CD4-positive, alpha-beta T cell (primary cell): ENCODE data around the gene HLA-DRB1. TPM values are rescaled to one million over a fixed set of nuclear protein-coding genes. Genes with fewer than 3 reads are reported as not detected.

Experiments
- ATAC-seq: fragments of 200-7000 bp; cut with Tn5 transposase; one replicate; pipeline ENCODE4 v1.10.0; 2022; ENCODE audit warnings: mild to moderate bottlenecking; ENCODE audit not compliant: poor library complexity
- CTCF ChIA-PET: fragments of 350-600 bp; sonication (Branson Sonifier 250); formaldehyde crosslinking; loops from one replicate; lab custom pipeline; 2021; ENCODE audit warnings: antibody characterized with exemption, inconsistent platforms; lab: Charles Lee
- POLR2A ChIA-PET: fragments of 350-600 bp; sonication (Branson Sonifier 250); formaldehyde crosslinking; loops from one replicate; lab custom pipeline; 2021; ENCODE audit warnings: antibody characterized with exemption, inconsistent platforms; lab: Charles Lee
- DNase-seq, 14 experiments: peaks; one replicate each; pipeline ENCODE4 v3.0.0-alpha.2; 2013 to 2020; ENCODE audit warnings: mixed read lengths in 2 of 14
- H3K27ac ChIP-seq, 2 donors: one replicate each; pipeline versions ENCODE4 v1.5.1 to v1.7.0; 2013; ENCODE audit warnings: low read length in 2 of 2, low read depth in 1 of 2, mild to moderate bottlenecking in 1 of 2
- H3K27me3 ChIP-seq, 2 experiments: 1 replicate in 1 of 2; 2 replicates in 1 of 2; pipeline versions ENCODE4 v1.6.1 to v1.7.0; 2013; ENCODE audit warnings: low read length in 2 of 2, control low read depth in 1 of 2, mild to moderate bottlenecking in 1 of 2, moderate library complexity in 1 of 2; ENCODE audit not compliant: insufficient read depth in 2 of 2, control insufficient read depth in 1 of 2
- H3K36me3 ChIP-seq: one replicate; pipeline ENCODE4 v1.6.1; 2013; ENCODE audit warnings: low read length, control low read depth; ENCODE audit not compliant: insufficient read depth
- H3K4me1 ChIP-seq: one replicate; pipeline ENCODE4 v1.6.1; 2013; ENCODE audit warnings: low read length, control low read depth; ENCODE audit not compliant: insufficient read depth
- H3K4me3 ChIP-seq: one replicate; pipeline ENCODE4 v1.5.1; 2013; ENCODE audit warnings: mild to moderate bottlenecking, low read length, moderate library complexity
- H3K9me3 ChIP-seq, 2 experiments: 1 replicate in 1 of 2; 2 replicates in 1 of 2; pipeline versions ENCODE4 v1.6.1 to v1.7.0; 2013; ENCODE audit warnings: low read length in 2 of 2, mild to moderate bottlenecking in 2 of 2, control low read depth in 1 of 2, moderate library complexity in 1 of 2; ENCODE audit not compliant: control insufficient read depth in 1 of 2, insufficient read depth in 1 of 2
- H3K27ac Mint-ChIP-seq: one replicate; pipeline ENCODE4 v1.8.0; 2020; ENCODE audit warnings: mixed read lengths
- H3K27me3 Mint-ChIP-seq: one replicate; pipeline ENCODE4 v1.8.0; 2021; ENCODE audit warnings: mixed read lengths
- H3K36me3 Mint-ChIP-seq: one replicate; pipeline ENCODE4 v1.8.0; 2021; ENCODE audit warnings: low read depth, mixed read lengths
- H3K4me1 Mint-ChIP-seq: one replicate; pipeline ENCODE4 v1.8.0; 2021; ENCODE audit warnings: low read depth, mixed read lengths
- H3K4me3 Mint-ChIP-seq: one replicate; pipeline ENCODE4 v1.8.0; 2020; ENCODE audit warnings: mild to moderate bottlenecking, mixed read lengths
- H3K9me3 Mint-ChIP-seq: one replicate; pipeline ENCODE4 v1.8.0; 2020; ENCODE audit warnings: mixed read lengths
- intact Hi-C, 2 experiments: fragments of 100-400 bp; cut with DNase I in 1 of 2; cut with micrococcal nuclease in 1 of 2; formaldehyde crosslinking; loops; one replicate each; pipeline versions ENCODE4 v1.15.1 to v1.9.0; 2023 to 2025; cut with DNase I, micrococcal nuclease
- total RNA-seq, 174 experiments: library from RNA in 2 of 174; stranded (reverse) in 2 of 174; gene quantifications; one replicate each; pipeline ENCODE4 v1.2.3 and lab custom pipeline; 2021 to 2026
- TF ChIP-seq, protein P1 (sequence below): fragments of 200-600 bp; IDR thresholded peaks from one replicate; pipeline ENCODE4 v1.8.0; 2022; ENCODE audit warnings: antibody characterized with exemption, mild to moderate bottlenecking

Gene HLA-DRB1
- total RNA-seq, 2 experiments from 2014 or later: 31.3 to 33.6 TPM

DNA sequence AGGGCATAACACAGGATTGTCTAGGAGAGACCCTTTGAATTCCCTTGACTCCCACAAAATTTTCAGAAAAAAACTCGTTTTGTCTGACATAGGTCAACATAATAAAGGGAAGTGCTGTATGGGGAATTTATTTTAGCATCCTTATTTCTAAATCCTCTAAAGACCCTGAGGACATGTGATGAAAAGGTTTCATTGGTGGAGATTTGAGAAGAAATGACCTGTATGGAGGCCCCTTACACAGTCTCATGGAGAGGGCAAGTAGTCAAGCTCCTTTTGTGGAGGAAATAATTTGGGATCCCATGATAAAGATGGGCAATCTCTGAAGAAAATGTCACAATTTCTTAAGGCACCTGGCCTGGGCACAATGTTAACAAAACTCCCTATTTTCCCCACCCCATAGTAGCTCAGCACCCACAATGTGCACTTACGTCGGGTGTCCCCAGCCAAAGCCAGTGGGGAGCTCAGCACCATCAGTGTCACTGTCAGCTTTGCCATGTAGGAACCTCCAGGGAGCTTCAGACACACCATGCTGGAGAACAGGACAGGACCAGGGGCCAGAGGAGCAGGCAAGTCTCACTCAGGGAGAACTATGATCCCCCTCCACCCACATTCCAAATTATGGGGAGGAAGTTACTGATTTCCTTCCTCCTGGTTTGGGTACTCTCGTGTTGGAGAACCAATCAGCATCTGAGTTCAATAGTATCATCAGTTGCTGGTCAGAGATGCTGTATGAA lies 59.8 kb downstream of the HLA-DRB1 start, which contains the start of gene HLA-DRB5:
TSS of gene HLA-DRB5 (minus strand) at position 591 of the 734 bp plus-strand sequence. CDS start at position 528, 63 bp downstream.
- Histone ChIP-seq H3K4me1 (no peaks in the 10 kb centered on the region), H3K4me3 (peak within 1 kb of the TSS; percentile 43), H3K36me3 (no peaks in the 10 kb centered on the region), H3K27ac (no peak within 1 kb of the TSS), H3K9me3 (no peaks in the 10 kb centered on the region), H3K27me3 (no peaks in the 10 kb centered on the region)
- TF ChIP-seq, protein P1, sequence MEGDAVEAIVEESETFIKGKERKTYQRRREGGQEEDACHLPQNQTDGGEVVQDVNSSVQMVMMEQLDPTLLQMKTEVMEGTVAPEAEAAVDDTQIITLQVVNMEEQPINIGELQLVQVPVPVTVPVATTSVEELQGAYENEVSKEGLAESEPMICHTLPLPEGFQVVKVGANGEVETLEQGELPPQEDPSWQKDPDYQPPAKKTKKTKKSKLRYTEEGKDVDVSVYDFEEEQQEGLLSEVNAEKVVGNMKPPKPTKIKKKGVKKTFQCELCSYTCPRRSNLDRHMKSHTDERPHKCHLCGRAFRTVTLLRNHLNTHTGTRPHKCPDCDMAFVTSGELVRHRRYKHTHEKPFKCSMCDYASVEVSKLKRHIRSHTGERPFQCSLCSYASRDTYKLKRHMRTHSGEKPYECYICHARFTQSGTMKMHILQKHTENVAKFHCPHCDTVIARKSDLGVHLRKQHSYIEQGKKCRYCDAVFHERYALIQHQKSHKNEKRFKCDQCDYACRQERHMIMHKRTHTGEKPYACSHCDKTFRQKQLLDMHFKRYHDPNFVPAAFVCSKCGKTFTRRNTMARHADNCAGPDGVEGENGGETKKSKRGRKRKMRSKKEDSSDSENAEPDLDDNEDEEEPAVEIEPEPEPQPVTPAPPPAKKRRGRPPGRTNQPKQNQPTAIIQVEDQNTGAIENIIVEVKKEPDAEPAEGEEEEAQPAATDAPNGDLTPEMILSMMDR: no peak
- peaks cover 4% of the 10 kb centered on the region for H3K27me3 Mint-ChIP-seq
- peak in 5 of 14 experiments; percentile 0 to 56 (median 49) for DNase-seq
- ATAC-seq: peak; percentile 43
- intact Hi-C loops: loop anchor here in 1 of 2 experiments (2.0 kb wide), 1 partner anchor 47 kb away; no protein-coding TSS in a partner anchor
- ChIA-PET CTCF (no interaction called here), POLR2A (no interaction called here)
- no peaks in the 10 kb centered on the region for H3K36me3 Mint-ChIP-seq
- peak within 1 kb of the TSS; percentile 22 for H3K4me3 Mint-ChIP-seq
- no peaks in the 10 kb centered on the region for H3K9me3 Mint-ChIP-seq
- H3K4me1 Mint-ChIP-seq: no peaks in the 10 kb centered on the region
- H3K27ac Mint-ChIP-seq: no peak within 1 kb of the TSS

Other genes starting within 250 kb of the HLA-DRB1 start
- gene TSBP1, start 217.9 kb downstream of the HLA-DRB1 start, total RNA-seq: not detected
- gene BTNL2, start 182.7 kb downstream of the HLA-DRB1 start, total RNA-seq: not detected
- gene HLA-DRA, start 150.0 kb downstream of the HLA-DRB1 start, total RNA-seq: 10 to 100 TPM; 50.3 to 51.0 TPM
- gene HLA-DRB5, start 59.6 kb downstream of the HLA-DRB1 start, total RNA-seq: 10 to 100 TPM; 12.5 to 12.6 TPM
- 1 to 10 TPM; 5.9 to 6.9 TPM for gene HLA-DQA1, start 47.6 kb upstream of the HLA-DRB1 start, total RNA-seq
- gene HLA-DQB1, start 76.8 kb upstream of the HLA-DRB1 start, total RNA-seq: 10 to 100 TPM; 21.5 to 21.7 TPM
- gene HLA-DQA2, start 151.5 kb upstream of the HLA-DRB1 start, total RNA-seq: 1 to 10 TPM in 1 of 2 experiments, under 1 TPM in 1; 0.71 to 1.1 TPM
- gene HLA-DQB2, start 173.7 kb upstream of the HLA-DRB1 start, total RNA-seq: 1 to 10 TPM; 1.3 to 2.2 TPM
- 1 to 10 TPM; 2.9 to 3.2 TPM for gene HLA-DOB, start 227.2 kb upstream of the HLA-DRB1 start, total RNA-seq
- gene TAP2, start 248.9 kb upstream of the HLA-DRB1 start, total RNA-seq: 100 to 1,000 TPM; 165 to 171 TPM